Right lobe of liver (tissue), 4 donors: ENCODE measurements around the gene SLC9A7.

Experiments used
- CTCF ChIP-seq, 4 donors: fragments of 200-600 bp in 3 of 4; fragments of 450-650 bp in 1 of 4; IDR thresholded peaks; one replicate each; pipeline versions ENCODE4 v1.5.1 to v1.8.0; 2016 to 2022; ENCODE audit warnings: antibody characterized with exemption in 4 of 4, mild to moderate bottlenecking in 2 of 4
- POLR2A ChIP-seq: fragments of 450-650 bp; IDR thresholded peaks from one replicate; pipeline ENCODE4 v1.6.1; 2017; ENCODE audit warnings: antibody characterized with exemption, mild to moderate bottlenecking
- donor health status: DM: no; HTN: no; CAD: no.
- donor health status: DM: no; HTN: no; CAD: no.
- donor health status: DM: no; HTN: yes; CAD: no.

- TF ChIP-seq CTCF (IDR thresholded peaks at IDR 0.05) (no peak), POLR2A (no peak)
Measured at GRCh38 chrX:46666831-46667230, 92.1 kb downstream of the SLC9A7 start.
